Choroid plexus epithelial cell (primary cell): ENCODE data around the gene ATG7.

Experiments used
- DNase-seq: peaks from one replicate; pipeline ENCODE4 v3.0.0-alpha.2; 2010; ENCODE audit warnings: low read depth
- H3K4me3 ChIP-seq: 2 replicates; pipeline ENCODE4 v1.5.1; 2011; ENCODE audit warnings: low read depth, mild to moderate bottlenecking, control low read depth, low read length, moderate library complexity
- TF ChIP-seq, protein P1 (sequence below): conservative IDR thresholded peaks from 2 replicates; pipeline ENCODE4 v1.5.1; 2011; ENCODE audit warnings: low read depth, mild to moderate bottlenecking, control low read depth, inconsistent platforms, low read length, moderate library complexity

The ATG7 gene

DNA sequence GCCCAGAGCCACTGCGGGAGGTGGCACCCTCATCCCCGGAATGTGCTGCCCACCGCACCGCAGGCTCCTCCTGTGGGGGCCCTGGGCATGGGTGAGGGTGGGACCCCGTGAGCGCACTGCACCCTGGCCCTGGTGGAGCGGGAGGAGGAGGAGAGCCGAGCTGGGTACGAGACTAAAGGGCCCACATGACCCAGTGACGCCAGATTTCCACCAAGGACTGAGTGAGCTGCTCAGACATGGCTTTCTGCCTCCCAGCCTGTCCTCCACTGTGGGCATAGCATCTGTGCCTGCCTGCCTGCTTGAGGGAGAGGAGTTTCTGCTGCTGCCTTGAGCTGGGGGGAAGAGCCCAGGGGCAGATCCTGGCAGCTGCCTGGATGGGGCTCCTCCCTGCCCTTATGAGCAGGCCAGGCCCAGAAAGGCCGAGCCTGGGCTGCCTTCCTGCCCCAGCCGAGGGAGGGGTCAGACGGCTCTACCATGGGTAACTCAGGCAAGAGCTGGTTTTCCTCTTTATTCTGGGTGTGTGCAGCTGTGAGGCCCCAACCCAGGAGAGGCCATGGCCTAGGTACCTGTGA, 283.1 kb downstream of the ATG7 start:
- no peak for DNase-seq
- TF ChIP-seq, protein P1, sequence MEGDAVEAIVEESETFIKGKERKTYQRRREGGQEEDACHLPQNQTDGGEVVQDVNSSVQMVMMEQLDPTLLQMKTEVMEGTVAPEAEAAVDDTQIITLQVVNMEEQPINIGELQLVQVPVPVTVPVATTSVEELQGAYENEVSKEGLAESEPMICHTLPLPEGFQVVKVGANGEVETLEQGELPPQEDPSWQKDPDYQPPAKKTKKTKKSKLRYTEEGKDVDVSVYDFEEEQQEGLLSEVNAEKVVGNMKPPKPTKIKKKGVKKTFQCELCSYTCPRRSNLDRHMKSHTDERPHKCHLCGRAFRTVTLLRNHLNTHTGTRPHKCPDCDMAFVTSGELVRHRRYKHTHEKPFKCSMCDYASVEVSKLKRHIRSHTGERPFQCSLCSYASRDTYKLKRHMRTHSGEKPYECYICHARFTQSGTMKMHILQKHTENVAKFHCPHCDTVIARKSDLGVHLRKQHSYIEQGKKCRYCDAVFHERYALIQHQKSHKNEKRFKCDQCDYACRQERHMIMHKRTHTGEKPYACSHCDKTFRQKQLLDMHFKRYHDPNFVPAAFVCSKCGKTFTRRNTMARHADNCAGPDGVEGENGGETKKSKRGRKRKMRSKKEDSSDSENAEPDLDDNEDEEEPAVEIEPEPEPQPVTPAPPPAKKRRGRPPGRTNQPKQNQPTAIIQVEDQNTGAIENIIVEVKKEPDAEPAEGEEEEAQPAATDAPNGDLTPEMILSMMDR = no peak
- H3K4me3 ChIP-seq = no peak overlapping the region

DNA sequence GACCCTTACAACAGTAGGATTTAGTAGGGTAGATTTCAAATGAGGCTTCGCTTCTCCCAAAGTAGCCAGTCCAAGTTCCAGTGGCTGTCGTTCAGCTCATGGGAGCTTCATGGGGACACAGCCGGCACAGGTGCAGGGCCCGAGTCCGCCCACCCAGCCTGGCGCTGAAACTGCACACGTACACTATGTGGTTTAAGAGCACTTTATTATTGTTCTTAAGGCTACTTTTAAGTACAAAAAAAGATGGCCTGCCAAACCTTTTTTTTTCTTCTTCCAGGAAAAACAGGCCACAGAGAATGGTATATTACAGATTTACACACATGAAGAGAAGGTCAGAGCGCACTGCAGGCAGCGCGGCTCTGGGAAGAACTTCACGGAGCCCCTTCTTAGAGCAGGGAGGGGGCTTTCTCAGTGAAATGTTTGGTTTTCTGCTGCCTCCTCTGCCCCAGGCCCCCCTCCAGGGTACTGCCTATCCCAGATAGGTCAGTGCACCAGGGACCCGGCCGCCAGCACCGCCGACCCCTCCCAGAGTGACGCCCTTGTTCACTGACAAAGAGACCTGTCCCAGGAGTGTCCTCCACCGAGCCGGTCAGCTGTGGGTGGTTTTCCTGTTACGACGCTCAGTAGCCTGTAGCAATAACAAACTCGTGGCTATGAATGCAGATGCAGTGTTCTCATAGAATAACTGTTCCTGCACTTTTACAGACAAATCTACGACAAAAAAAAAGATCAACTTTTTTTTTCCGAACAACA, 283.9 kb downstream of the ATG7 start:
- TF ChIP-seq, protein P1 = no peak
- no peak overlapping the region for H3K4me3 ChIP-seq
- peak; percentile 67 for DNase-seq

DNA sequence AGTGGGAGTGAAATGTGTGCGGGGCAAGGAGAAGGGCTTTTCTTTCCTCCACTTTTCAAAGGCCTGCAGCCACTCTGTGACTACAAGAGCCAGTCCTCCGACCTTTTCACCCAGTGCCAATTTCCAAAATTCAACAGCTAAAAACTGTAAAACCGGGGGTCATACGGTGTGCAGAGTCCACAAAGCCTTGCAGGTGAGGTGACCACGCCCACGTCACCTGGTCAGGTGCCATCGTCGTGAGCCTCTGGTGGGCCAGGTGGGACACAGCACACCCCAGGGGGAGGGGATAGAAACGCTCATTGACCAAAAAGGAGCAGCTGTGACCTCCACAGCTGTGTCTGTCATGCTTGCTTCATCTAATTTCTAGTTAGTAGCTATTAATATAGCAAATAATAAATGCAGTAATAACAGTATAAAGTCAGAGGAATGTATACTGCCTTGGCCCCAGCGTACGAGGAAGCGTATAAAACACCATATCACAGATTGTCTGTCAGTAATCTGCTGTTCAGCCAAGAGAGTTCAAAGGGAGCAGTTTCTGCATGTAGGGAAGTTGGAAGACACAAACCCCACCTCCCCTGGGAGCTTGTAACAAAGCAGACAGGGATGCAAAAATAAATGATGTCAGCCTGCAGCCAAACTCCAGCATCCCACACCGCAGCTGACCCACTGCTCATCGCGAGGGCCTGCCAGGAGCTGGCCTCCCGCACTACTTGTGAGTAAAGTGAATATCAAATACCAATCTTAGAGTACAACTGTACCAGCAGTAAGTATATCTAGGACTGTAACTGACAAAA, 284.9 kb downstream of the ATG7 start:
- TF ChIP-seq, protein P1 = no peak
- peak; percentile 97 for DNase-seq
- no peak overlapping the region for H3K4me3 ChIP-seq

DNA sequence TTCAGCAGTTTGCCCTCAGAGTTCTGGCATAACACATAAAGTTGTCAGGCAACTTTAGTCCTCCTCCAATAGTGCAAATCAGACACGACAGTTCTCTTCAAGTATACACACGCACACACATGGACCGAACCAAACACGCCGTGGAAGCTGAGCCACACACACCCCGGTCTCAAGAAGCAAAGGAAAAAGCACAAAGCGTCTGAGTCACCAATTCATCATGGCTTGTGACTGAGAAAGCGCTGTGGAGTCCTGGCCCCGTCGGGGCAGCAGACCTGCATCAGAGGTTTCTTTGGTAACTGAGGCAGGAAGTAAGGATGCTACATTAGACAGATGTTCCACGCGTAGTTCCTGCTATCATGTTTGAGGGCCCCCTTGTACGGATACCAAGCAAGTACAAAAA, 285.8 kb downstream of the ATG7 start:
- no peak overlapping the region for H3K4me3 ChIP-seq
- DNase-seq = peak; percentile 88
- TF ChIP-seq, protein P1 = no peak

DNA sequence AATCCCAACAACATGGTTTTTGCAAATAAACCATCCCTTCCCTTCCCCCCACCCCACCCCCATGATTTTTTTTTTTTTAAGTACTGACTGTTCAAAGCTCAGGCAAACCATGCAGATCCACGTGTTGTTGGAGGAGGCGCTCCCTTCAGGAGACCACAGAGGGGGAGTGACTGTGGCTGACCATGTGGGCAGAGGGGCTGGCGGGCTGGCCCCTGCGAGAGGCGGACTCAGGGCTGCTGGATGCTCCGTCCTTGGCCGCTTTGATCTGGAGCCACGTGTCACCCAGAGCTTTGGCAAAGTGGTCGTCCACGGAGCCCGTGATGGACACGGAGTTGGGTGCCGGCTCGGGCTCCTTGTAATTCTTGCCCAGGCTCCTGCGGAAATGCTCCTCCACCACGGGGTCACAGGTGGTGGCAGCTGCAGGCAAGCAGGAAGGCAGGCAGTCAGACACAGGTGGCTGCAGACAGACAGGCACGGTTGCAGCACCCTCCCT, 286.3 kb downstream of the ATG7 start:
- no peak for DNase-seq
- H3K4me3 ChIP-seq = no peak overlapping the region
- TF ChIP-seq, protein P1 = no peak

DNA sequence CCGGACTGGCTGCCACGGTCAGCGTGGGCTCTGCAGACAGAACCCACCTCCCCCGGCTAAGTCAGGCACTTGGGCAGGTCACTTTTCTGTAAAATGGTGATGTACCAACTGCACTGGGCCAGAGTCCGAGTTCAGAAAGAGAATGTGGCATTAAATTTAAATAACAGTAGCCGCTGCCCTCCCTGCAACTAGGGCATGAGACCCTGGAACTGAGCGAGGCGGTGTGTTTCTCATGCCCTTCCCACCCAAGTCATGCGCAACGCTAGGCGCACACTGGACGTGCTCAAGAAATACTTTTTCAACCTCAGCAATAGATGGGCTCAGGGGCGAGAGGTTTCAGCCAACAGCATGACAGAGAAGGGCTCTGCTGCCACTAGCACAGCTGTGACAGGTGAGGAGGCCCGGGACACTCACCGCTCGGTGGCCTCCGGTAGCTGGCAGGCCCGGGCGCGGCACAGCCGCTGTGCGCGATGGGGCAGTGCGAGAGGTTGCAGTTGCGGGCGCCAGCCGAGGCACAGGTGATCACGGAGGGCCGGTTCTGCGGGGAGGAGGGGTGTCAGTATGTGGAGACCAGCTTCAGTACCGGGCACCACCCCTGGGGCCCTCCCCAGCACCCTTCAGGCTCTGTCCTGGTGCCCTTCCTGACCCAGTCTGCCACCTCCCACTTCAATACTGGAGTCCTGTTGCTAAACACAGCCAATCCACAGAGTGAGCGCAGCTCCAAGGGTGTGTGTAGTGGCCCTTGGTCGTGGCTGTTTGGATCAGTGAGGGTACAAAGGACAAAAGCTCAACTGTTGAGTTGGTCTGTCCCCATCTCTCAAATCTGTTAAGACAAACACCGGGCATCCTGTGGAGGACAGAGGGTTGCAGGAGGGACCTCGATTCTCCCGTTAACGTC, 287.0 kb downstream of the ATG7 start:
- H3K4me3 ChIP-seq = no peak overlapping the region
- TF ChIP-seq, protein P1 = no peak
- no peak for DNase-seq
